Heart left ventricle (tissue), 13 donors: ENCODE data around the gene TACC2.

ENCODE experiments used
- CTCF ChIP-seq, 12 donors: fragments of 200-600 bp; sonication (generic) in 4 of 12; IDR thresholded peaks; one replicate each; pipeline versions ENCODE4 v1.5.0 to v1.8.0; 2018 to 2022; ENCODE audit warnings: antibody characterized with exemption in 12 of 12, mild to moderate bottlenecking in 5 of 12
- POLR2A ChIP-seq, 2 donors: fragments of 450-650 bp; IDR thresholded peaks; one replicate each; pipeline ENCODE4 v1.6.1; 2017; ENCODE audit warnings: antibody characterized with exemption in 2 of 2, mild to moderate bottlenecking in 2 of 2, moderate library complexity in 2 of 2
- donor health status: ischemic (EF 13 %, LVEDD 7.1; RV severe dilation, severe dysfunction).
- donor health status: DM: no; HTN: yes; CAD: no.
- donor health status: DM: no; HTN: no; CAD: no.
- donor health status: ischemic (EF 25% LVEDD 6.9; RV normal size, moderate dysfunction).
- donor health status: ischemic (EF 25% LVEDD 5.7; RV mildly dilated, moderate dysfunction).
- donor health status: ischemic (EF 35%, LVEDD 5.7; RV mildly dilated, moderate dysfunction).
- donor health status: nonischemic (EF 11% LVEDD 7.7; RV severe dilation, severe dysfunction).
- donor health status: DM: yes; HTN: yes; CAD: no.
- donor health status: PGD.
- donor health status: ischemic (EF 29% LVEDD 5.4; RV normal size, mild dysfunction).
- donor health status: nonischemic (EF 23%, LVEDD 6.1; RV moderate dilation, normal function).

DNA sequence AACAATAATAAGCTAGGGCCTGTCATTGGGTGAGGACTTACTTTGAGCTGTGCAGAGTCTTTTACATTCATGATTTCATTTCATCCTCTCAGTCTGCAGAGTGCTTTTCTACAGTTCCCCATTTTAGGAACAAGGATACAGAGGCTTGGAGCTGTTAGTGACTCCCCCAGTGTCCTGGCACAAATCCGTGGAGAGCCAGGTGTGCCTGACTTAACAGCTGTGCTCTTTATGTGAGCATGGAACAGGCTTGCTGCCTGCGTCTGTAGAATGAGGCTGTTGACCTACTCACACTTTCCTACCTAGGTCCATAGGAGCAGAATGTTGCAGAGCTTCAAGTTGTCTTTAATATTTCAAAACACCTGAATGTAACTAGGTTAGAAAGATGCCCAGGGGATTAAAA lies 231.8 kb downstream of the TACC2 start:
- TF ChIP-seq POLR2A (IDR thresholded peaks at IDR 0.05) (no peak), CTCF (IDR thresholded peaks at IDR 0.05) (no peak)
